ENCODE measurements around the gene SLC22A14.

GRCh38 chr3:38366082-38366481, 84.0 kb downstream of the SLC22A14 start:
- TF ChIP-seq EZH2 (IDR thresholded peaks at IDR 0.05; ENCODE audit: borderline replicate concordance, low read depth, low read length, severe bottlenecking) (no peak), POLR2AphosphoS5 (IDR thresholded peaks at IDR 0.05; ENCODE audit: insufficient read depth, low read depth, low read length) (no peak), CTCF (IDR thresholded peaks at IDR 0.05; ENCODE audit: extremely low read depth in 1 of 2, insufficient read depth in 1 of 2, low read depth in 1 of 2, low read length in 2 of 2) (no peak), GATA2 (IDR thresholded peaks at IDR 0.05; ENCODE audit: insufficient read depth, insufficient read length, low read depth, low read length) (no peak), MYC (IDR thresholded peaks at IDR 0.05; ENCODE audit: low read depth, low read length) (no peak), POLR2A (IDR thresholded peaks at IDR 0.05; ENCODE audit: low read depth, low read length) (no peak), JUN (IDR thresholded peaks at IDR 0.05; ENCODE audit: borderline replicate concordance, insufficient read depth, insufficient read length, low read depth) (no peak), FOS (IDR thresholded peaks at IDR 0.05; ENCODE audit: borderline replicate concordance, insufficient read depth, low read length) (no peak)

All from endothelial cell of umbilical vein (primary cell).